GM18519 (cell line): ENCODE measurements around the gene STARD7.
"Not testable (repeated sequence)": the region's sequence is repeated elsewhere in the genome, so short reads cannot be mapped to it uniquely, and the experiment has no call there.

Source experiments
- ATAC-seq: cut with Tn5 transposase; IDR thresholded peaks from one replicate; pipeline ENCODE4 v1.9.1; 2021; ENCODE audit warnings: mild to moderate bottlenecking, moderate library complexity; ENCODE audit not compliant: unreplicated experiment, low FRiP score

STARD7 gene

DNA sequence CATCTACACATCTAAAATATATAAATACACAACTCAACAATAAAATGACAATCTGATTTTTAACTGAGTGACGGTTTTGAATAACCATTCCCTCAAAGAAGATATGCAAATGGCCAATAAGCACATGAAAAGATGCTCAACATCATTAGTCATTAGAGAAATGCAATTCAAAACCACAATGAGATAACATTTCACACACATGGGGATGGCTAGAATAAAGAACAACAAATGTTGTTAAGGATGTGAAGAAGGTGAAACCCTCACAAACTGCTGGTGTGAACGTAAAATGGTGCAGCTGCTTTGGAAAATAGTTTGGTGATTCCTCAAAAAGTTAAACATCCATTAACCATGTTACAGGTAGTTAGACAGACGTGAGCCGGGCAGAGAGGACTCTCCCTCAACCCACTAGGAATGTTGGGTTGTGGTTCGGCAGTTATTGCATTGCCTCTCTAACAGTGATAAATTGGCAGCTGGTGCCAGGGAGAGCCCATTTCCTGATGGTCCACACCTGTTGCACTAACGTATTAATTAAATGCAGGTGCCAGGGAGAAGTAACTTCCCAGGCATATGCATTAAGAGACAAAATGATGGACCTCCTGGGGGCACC, 41.1 kb downstream of the STARD7 start:
- no peak for ATAC-seq

DNA sequence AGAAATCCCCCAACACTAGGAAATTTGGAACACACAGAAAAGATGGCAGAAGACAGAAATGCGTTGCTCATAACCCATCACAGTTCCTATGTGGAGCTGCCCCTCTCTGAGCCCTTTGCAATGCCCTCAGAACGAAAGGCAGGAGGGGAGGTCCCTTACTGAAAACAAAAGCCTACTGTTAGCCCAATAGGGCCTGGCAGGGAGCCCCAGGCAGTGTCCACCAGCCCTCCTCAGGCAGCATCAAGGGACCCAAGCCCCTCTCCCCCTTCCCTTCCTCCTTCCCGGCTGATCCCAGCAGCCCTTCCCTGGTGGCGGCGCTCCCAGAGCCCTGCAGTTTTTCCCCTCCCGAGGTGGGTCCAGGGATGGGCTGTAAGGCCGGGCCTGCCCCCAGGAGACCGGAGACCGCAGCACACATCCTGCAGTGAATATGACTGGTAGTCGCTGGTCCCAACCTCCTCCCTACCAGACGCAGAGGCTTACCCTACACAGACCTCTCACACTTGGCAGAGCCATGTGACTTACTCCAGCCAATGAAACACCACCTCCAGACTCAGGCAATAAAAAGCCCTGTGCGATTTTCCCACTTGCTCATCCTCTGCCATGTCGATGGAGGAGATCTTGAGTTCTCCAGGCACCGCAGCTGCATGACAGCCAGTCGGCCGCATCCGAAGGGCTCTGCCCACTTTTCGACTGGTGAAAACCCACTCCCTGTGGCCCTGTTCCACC, 44.0 kb downstream of the STARD7 start:
- peak; percentile 52 for ATAC-seq

DNA sequence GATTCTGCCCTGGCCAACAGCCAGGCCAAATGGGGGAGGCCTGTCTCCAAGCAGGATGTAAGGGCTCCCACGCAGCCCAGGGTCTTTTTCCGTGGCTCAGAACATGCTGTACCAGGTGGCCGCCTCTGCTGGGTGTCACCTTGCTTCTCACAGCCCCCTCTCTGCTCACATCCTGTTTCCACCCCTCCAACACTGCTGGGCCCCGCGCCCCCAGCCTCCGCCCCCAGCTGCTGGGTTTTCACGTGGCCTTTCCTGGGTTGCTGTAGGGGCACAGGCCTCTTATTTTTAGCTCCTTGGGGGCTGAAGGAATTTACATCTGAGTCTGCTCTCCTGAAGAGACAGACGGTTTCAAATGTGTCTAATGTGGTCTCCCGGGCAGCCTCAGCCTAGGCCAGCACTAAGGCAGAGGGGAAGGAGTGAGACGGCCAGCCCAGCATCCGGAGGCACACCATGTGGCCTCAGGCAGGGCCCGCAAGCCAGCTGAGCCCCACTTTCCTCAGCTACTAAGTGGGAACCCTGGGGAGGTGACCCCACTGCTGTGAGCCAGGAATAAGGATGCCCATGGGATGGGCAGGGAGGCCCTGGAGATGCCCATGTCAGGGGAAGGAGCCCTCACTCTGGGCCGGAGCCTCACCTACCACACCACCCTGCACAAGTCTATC, 44.7 kb downstream of the STARD7 start:
- peak; percentile 41 for ATAC-seq

DNA sequence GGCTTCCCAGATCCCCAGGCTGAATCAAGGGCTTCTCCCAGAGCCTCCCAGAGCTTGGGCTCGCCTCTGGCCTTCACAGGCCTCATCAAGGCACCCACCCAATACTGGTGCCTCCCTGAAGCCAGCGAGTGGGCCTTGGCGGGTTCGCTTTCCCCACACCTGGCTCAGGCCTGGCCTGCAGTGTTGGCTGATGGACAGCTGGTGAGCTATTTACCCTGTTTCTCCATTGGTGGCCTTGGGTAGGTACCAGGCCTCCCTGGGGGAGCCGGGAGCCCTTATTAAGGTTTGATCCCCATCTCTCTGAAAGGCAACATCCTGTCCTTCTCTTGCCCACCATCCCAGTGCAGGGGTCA, 45.2 kb downstream of the STARD7 start:
- ATAC-seq: peak; percentile 2

DNA sequence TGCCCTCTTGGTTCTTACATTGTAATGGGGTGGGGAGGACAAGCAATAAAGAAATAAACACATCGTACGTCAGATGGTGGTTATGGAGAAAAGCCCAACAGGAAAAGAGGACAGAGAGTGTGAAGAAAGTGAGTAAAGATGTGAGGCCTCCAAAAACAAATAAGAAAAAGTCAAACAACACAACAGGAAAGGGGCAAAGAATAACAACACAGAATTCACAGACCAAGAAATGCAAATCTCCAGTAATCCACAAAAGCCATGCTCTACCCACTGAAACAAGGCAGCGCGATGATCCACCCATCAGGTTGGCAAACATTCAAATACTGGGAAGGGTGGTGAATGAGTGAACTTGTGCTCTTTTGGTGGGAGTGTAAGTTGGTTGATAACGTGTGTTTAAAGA, 46.7 kb downstream of the STARD7 start:
- no peak for ATAC-seq

DNA sequence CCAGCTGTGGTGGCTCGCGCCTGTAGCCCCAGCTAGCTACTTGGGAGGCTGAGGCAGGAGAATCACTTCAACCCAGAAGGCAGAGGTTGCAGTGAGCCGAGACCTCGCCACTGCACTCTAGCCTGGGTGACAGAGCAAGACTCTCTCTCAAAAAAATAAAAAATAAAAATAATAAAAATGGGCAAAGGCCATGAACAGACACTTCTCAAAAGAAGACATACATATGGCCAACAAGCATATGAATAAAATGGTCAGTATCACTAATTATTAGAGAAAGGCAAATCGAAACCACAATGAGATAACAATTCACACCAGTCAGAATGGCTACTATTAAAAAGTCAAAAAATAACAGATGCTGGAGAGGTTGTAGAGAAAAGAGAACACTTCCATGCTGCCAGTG, 48.3 kb downstream of the STARD7 start:
- not testable (repeated sequence) for ATAC-seq

DNA sequence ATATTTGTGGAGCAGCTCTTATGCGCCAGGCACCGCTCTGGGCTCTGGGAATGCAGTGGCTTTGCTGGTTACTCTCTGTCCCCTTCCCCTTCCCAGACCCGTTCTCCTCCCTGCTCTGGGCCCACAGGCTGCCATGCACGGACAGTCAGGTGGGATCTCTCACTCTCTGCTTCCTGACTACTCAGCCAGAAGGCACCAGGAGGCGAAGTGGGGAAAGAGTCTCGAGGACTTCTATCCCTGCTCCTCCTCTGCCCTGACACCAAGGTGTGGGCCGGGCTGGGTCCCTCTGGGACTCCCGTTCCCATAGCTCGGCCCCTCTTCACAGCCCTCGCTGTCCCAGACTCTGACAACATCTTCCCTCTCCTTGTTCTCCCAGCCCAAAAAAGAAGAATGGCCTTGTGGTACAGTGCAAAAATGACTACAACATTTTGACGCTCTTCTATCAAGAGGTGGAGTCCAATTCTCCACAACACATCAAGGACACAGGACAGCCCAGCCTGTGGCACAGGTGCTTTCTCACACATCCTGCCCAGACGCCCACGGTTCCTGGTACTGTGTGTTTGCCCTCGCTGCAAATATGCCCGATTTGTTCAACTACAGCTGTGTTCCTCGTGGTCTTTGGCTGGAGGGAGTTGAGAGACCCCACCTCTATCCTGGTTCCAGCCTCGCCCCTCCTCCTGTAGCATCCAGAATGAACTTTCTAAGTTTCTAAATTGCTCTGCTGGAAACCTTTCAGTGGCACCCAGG, 49.4 kb downstream of the STARD7 start:
- ATAC-seq: no peak

DNA sequence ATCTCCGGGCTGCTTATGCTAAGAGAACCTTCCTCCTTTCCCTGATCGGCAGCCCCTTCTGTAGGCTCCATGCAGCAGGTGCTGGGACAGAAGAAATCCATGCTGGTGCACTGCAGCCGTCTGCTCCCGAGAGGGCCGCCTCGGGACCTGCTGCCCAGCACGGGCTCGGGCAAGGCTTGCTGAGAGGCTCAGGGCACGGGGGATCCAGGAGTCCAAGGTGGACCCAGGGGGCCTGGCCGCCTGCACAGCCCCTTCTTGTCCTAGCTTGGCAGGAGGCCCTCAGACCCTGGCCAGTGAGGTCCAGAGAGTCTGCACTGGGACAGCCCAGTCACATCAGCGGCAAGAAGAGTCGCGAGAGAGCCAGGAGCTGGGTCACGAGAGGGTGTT, 50.1 kb downstream of the STARD7 start:
- ATAC-seq: no peak

DNA sequence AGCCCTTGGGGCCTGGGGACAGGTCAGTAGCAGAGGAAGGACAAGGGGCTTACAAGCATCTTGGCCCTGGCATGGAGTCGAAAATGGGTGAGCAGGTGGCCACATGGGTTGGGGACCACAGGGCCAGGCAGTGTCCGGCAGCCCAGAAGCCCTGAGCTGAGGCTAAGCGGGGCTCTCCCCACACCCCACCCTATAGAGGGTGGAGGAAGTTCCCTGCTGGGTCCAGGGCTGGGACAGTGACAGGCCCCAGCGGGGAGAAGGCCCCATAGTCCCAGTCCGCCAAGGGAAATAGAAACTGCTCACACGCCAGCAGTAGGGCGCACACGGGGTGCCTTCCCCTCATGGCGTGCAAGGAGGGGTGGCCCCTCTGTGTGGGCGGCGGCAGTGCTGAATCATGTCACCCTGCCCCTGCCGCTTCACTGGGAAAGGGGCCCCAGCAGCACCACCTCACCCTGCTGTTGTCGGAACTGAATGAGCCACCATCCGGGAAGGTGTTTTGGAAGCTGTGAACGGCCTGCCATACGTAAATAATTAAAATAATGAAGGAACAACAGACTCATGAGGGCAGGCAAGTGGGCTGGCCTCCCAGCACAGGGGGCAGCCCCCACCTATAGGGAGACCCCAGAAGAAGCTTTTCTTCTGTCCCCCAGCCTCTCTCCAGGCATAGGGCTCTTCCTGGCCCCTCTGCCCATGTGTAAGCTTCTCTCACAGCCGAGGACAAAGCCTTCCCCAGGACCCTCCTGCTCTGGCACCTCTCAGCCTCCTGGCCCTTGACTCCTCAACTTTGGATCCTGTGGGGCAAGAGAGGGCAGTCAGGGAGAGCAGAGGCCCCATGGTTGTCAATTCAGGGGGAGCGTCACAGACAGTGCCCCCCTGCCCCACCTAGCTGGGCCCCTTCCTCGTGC, 50.7 kb downstream of the STARD7 start:
- peak; percentile 47 for ATAC-seq

DNA sequence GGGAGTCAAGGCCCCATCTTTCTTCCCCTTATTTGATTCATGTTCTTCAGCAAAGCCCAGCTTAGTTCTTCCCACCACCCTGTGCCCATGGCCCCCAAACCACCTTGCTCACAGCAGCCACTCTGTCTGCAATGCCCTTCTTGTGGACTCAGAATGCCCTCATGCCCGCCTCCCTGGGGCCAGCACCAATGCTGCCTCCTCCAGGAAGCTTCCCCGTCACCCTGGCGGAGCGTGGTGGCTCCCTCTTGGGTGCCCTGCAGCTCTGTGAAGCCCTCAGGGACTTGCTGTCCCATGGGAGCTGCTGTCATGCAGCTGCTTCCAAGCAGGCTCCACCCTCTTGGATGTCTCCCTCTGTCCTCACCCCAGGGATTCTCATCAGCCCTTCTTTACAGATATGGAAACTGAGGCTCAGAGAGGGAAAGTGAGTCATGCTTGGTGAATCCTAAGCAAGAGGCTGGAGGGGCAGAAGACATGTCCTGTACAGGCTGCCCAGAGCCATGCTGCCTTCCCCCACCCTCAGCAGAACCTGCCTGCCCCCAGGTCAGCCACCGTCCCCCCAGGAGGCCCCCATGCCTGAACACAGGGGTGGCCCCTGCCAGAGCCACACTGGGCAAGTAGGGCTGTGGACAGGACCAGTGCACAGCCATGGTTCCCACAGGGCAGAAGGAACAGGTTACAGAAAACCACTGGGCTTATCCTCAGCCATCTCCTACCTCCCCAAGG, 51.5 kb downstream of the STARD7 start:
- ATAC-seq: no peak

DNA sequence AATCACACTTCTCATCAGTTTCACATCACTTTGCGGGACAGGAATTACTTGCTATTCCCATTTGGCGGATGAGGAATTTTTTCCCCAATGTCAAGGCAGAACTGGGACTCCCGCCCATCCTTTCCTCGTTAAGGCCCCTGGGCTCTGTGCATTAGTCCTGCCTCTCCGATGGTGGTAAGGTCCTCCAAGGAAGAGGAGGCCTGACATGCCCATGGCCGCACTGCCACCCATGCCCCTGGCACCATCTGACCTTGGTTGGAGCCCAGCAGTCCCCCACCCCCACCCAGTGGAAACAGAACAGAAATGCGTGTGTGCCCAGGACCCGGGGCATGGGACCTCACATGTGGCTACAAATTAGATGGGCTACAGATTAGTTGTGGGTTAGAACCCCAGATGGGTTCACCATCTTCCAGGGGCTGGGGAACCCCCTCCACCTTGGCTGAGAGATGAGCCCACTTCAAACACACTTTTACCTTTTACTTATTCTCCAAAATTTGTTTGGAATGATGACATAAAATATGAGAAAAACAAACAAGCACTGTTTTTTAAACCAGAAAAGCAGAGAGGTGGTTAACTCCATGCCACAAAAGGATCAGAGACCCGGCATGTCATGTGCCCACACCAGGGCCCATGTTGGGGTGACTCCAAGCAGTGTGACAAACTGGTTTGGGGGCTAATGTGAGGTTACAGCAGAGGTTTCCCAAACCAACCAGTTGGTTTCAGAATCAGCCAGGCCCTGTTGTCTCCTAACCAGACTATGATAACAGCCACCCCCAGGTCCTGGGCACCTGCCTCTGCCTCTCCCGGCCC, 52.4 kb downstream of the STARD7 start:
- ATAC-seq: no peak

DNA sequence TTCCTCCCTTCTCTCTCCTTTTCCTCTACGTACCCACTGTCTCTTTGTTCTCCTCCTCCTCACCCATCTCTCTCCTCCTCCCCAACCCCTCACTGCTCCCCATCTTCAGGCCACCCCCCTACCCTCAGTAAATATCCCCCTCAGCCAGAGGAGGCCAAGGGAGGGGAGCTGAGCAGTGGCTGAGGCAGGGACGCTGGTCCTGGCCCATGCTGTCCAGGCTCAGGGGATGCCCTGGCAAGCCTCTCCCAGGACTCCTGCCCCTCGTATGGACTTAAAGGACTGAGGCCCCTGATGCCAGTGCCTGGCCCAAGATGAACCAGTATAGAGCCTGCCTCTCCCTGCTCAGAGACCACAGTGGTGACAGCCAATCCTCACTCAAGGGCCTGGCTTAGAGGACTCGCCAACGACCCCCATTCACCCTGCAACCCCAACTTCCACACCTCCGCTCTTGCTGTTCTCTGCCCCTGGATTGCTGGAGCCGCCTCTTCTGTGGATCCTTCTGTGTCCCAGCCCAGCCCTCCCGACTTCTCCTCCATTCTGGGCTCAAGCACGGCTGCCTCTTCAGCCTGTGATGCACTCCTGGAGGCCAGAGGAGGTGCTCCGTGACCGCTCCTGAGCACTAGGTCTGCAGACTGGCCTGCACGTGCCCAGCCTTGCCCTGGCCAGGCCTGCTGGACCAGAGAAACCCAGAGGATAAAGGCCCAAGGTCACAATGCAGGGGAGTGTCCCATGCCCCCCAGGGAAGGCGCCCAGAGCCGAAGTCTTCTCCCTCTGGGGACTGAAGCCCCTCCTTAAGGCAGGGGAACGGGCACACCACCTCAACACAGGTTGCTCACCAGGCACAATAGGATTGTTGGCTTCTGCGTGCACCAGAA, 53.9 kb downstream of the STARD7 start:
- no peak for ATAC-seq

DNA sequence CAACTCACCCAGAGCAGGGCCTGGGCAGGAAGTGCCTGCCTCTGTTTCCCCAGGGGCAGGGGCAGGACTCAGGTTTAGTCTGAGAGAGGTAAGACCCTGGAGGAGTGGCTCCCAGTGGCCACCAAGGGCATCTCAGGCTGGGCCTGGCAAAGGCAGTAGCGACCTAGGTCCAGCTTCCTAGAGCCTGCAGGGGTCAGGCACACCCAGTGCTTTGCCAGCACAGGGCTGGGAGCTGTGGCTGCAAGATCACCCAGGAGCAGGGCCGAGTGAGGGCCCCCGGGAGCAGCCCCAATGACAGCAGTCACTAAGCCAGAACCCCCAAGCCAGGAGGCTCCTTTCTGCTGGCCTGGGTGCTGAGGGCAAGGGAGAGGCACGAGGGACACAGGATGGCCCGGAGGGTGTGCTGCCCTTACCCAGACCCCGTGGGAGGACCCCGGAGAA, 54.6 kb downstream of the STARD7 start:
- no peak for ATAC-seq

DNA sequence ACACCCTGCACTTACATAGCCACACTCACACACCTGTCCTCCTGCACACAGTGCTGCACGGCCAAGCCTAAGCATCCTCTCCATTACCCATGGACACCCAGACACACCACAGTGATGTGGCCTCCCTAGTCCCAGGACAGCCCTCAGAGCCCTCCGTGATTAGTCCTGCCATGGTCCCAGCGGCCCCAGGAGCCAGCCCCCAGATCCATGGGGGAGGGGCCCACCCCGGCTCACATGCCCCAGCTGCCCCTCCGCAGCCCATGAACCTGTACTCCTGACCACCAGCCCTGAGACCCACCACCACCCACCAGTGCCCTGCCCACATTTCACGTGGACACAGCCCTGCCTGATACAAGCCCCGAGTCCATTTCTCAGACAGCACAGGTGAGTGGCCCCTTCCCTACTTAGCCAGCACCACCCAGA, 55.3 kb downstream of the STARD7 start:
- ATAC-seq: no peak

DNA sequence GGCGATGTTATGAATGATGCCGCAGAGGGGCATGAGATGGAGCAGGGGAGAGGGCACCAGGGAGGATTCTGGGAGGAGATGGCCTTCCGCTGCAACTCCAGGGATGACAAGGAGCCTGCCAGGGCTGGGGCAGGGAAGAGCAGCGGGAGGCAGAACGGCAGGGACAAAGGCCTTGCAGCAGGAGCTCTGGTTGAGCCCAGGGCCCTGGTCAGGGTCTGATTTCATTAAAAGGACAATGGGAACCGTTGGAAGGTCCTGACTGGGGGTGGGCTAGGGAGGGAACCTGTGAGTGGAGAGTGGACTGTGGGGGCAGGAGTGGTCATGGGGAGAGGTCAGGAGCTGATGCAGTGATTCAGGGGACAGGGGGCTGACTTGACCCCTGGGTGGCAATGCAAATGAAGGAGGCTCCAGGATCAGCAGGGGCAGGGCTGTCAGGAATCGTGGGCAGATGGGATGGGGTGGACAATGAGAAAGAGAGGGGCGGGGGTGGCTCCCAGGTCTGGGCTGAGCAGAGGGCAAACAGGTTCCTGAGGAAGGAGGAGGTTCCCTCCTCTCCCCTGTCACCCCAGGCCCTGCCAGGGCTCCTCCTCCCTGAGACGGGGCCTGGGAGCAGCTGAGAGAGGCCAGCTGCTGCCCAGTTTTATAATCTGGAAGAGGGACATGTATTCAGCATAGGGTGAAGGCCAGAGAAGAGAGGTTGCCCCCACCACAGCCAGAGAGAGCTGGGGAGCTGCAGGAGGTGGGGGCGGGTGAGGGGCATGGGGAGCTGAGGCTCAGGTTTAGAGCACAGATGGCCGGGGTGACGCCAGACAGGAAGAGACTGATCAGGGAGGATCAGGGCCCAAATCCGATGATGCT, 56.1 kb downstream of the STARD7 start:
- no peak for ATAC-seq

DNA sequence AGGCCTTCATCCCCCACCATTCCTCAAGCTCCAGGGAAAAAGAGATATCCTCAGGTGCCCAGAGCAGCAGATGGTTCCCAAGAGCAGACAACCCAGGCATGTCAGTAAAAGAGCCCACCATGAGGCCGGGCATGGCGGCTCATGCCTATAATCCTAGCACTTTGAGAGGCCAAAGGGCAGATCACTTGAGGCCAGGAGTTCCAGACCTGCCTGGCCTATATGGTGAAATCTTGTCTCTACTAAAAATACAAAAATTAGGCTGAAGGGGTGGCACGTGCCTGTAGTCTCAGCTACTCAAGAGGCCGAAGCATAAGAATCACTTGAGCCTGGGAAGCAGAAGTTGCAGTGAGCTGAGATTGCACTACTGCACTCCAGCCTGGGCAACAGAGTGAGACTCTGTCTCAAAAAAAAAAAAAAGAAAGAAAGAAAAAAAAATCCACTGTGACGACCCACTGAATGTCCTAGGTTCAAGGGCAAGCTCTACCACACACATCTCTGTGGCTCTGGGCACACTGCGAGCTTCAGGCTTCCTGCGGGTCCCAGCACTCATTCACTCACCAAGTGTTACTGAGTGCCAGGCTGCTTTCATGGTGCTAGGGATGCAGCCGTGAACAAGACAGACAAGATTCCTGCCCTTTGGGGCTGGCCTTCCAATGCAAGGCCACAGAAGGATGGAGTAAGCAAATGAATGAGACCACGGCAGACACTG, 56.9 kb downstream of the STARD7 start:
- ATAC-seq: no peak
